TTC549 (cell line): ENCODE measurements around the gene DEPDC5.
"Not testable (repeated sequence)": the region's sequence is repeated elsewhere in the genome, so short reads cannot be mapped to it uniquely, and the experiment has no call there.

ENCODE experiments used
- FAIRE-seq: peaks from 2 replicates; lab custom pipeline; 2012; peaks lifted over from hg19 to GRCh38; lab: Jason Lieb, UNC

DEPDC5 gene

DNA sequence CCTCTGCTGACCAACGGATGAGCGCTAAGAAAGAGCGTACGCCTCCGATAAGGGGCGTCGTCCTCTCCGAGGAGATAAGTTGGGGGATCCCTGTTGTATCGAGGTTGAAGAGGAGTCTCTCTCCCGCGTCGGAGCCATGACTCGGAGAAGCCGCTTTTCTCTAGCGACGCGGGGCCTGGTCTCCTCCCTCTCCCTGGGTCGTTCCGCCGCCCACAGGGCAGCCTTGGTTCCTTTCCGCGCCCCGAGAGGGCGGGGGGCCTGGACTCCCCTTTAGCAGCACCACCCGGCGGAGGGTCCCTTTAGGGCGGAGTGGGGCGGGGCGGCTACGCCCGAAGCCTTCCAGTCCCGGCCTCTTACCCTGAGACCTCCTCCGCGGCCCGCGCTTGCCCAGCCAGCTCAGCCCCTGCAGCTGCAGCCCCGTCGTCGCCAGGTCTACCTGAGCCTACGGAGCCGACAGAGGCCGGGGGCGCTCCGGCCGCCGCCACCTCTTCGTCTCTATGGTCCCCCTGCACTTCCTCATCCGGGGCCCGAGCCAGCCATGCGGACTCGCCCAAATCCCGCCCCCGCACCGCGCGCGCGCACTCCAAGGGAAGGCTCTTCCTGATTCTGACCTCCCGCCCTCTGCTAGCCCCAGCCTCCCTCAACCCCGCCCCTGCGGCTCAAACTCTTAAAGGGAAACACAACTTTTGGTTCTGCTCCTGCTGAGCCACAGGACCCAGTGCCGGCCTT lies 4.0 kb upstream of the DEPDC5 start, which contains the start of gene PRR14L:
Gene PRR14L, minus strand, starts transcription at position 497 of the 729 bp plus-strand sequence. CDS start 11,272 bp downstream, outside the sequence.
- no peak for FAIRE-seq

DNA sequence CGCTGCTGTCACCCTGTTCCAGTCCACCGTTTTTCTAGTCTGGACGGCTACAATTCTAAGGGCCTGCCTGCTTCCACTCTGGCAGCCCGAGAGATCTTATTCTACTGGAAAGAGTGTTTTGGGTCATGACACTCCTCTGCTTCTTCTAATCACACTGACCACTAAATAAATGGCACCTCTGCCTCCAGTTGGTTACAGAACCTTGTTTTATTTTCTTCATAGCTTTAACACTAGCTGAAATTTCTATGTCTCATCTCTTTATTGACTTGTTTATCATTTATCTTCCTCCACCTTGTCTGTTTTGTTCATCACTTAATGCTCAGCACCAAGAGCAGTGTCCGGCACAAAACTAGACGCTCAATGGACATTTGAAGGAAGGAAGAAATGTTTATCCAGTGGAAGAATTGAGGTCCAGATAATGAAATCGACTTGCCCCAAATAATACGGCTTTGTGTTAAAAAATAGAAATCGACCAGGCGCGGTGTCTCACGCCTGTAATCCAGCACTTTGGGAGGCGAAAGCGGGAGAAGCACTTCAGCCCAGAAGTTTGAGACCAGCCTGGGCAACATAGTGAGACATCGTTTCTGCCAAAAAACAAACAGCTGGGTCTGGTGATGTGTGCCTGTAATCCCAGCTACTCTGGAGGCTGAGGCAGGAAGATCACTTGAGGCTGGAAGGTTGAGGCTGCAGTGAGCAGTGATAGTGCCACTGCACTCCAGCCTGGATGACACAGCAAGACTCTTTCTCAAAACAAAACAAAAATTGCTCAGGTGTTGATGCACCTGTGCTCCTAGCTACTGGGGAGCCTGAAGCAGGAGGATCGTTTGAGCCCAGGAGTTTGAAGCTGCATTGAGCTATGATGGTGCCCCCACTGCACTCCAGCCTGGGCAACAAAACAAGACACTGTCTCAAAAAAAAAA lies 3.2 kb upstream of the DEPDC5 start:
- no peak for FAIRE-seq

DNA sequence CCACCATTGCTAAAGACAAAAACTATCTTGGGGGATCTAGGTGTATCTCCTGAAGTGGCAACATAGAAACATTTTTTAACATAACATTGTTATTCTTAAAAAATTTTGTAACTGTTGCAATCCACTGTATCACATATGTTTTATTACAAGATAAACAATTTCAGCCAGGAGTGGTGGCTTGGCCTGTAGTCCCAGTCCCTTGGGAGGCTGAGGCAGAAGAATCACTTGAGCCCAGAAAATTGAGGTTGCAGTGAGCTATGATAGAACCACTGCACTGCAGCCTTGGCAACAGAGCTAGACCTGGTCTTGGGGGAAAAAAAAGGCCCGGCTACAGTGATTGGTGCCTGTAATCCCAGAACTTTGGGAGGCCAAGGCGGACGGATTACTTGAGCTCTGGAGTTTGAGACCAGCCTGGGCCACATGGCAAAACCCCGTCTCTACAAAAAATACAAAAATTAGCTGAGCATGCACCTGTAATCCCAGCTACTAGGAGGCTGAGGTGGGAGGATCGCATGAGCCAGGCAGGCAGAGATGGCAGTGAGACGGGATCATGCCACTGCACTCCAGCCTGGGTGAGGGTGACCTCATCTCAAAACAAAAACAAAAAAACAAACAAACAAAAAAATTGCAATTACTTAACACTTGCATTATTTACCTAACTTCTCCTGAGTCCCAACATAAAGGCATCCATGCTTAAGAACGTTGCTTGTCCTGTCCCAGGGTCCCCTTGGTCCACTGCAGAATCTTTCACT lies 1.5 kb upstream of the DEPDC5 start:
- FAIRE-seq = no peak

DNA sequence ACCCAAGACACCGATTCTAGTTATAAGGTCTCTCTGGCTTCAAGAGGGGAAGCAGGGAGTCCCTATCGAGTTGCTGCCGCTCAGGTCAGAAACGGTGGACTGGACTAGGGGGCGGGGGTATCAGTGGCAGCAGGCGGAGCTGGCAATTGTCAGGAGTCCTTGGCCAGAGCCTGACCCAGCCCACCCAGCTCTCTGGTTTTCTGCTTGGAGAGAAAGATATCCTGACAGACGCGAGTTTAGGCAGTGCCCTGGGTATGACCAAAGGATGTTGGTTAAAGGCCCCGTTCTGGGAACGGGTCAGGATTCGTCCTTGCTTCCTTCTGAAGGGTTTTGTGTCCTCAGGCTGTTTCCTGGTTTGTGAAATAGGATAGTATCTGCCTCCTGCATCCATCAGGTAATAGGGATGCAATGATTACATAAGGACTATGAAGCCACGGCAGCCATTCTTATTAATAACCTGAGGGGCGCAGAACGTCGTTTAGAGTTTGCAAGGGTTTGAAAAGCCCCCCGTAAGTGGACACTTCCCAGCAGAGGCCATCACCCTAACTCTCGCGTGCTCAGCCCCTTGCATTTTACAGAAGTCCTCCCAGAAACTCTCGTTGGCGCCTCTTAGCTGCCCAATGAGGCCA lies 700 bp upstream of the DEPDC5 start:
- no peak for FAIRE-seq

DNA sequence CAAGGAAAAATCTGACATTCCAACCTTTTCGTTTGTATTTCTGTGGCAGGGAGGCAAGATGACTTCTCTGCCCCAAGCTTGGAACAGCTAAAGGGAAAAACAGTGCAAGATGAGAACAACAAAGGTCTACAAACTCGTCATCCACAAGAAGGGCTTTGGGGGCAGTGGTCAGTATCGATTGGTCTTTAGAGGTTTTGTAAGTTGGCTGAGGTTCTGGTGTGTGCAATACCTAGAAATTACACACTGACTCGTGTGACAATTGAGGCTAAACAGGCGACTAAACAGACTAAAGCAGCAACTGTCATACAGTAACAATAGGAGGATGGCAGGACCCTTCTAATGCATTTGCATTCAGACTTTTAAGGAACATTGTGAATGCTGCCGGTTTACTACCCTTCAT lies 994 bp downstream of the DEPDC5 start:
- no peak for FAIRE-seq

DNA sequence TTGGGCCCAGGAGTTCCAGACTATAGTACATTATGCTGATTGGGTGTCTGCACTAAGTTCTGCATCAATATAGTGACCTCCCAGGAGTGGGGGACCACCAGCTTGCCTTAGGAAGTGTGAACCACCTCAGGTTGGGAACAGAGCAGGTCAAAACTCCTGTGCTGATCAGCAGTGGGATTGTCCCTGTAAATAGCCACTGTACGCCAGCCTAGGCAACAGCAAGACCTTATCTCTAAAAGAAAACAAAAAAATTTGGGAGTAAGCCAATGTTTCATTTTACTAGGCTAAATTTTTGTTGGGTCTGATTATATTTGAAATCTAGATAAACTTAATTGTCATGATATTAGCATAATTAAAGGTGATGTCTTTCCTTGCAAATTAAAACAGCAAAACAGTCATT lies 3.4 kb downstream of the DEPDC5 start:
- FAIRE-seq = no peak

DNA sequence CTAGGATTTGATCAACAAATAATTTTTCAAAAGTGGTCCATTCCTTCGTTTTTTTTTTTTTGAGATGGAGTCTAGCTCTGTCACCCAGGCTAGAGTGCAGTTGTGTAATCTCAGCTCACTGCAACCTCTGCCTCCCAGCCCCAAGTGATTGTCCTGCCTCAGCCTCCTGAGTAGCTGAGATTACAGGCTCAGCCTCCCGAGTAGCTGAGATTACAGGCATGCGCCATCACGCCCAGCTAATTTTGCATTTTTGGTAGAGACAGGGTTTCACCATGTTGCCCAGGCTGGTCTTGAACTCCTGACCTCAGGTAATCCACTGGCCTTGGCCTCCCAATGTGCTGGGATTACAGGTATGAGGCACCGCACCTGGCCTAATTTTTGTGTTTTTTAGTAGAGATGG lies 5.0 kb downstream of the DEPDC5 start:
- not testable (repeated sequence) for FAIRE-seq

DNA sequence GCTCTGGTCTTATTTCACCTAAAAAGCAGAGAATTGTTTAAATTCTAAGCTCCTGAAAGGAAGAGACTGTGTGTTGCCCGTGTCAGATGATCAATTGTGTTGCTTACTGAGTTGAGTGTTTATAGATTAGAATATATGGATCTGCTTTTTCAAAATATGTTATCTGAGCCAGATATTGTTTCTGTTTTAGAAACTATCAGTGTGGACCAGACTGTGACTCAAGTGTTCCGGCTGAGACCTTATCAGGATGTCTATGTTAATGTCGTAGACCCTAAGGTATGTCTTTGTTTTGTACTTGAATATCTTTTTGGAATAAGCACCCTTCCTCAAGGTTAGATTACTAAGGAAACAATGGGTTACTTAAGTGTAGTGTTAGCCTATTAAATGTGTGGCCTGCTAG lies 11.0 kb downstream of the DEPDC5 start:
- no peak for FAIRE-seq

DNA sequence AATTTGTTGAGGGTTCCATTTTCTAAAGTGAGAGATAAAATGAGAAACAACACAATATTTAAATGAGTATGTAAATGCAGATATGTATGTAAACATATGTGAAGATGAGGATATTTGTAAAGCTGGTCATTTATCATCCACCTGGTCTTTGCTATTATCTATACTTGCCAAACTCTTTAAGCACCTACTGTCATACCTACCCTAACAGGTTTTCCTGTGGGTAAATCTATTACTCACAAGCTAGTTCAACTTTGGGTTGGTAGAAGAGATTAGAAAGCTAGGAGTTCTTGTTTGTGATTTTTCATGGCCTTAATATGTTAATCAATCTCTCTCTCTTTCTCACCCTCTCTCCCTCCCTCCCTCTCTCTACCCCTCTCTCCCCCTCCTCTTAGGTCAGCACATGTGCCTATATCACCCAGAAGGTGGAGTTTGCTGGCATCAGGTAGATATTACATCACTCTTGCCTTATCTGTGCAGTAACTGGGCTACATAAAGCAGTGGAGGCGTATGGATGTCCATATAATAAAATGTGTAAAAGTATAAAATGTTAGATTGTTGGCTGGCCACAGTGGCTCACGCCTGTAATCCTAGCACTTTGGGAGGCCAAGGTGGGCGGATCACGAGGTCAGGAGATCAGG lies 14.7 kb downstream of the DEPDC5 start:
- no peak for FAIRE-seq

DNA sequence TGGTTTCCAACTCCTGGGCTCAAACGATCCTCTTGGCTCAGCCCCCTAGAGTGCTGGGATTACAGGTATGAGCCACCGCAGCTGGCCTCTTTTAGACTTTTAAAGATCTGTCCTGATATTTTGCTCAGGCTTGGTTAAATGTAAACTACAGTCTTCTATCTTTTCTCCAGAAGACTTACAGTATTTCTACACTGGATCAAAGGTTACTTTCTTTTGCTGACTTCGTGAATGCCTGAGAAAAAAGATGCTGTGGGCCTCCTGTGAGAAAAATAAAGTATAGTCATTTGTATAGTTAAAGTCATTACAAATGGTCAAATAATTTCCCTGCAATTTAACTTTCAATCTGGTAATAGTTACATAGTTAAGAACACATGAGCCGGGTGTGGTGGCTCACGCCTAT lies 19.6 kb downstream of the DEPDC5 start:
- FAIRE-seq = no peak

DNA sequence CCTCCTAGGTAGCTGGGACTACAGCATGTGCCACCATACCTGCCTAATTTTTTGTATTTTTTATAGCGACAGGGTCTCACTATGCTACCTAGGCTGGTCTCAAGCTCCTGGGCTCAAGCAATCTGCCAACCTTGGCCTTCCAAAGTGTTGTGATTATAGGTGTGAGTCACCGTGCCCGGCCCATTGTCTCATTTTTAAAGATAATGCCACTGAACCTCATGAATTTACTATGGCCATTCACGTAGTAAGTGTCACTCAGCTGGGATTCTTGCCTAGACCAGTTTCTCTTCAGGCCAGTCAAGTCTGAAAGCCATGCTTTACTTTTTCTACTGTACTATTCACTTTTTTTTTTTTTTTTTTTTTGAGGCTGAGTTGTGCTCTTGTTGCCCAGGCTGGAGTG lies 22.4 kb downstream of the DEPDC5 start:
- FAIRE-seq = no peak

DNA sequence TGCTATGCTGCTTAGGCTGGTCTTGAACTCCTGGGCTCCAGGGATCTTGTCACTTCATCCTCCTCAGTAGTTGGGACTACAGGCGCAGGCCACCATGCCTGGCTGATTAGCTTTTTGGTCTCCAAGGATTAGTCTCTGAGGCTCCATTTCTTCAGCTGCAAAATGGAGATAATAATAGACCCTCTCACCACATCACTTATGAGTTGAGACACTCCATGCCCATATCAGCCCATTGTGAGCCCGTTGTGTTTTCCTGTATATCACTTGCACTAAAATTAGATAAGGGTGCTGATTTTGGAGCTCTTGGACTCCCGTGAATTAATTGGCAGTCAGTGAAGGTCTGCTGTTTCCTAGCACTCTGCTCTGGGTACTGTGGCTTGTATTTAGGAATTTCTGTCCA lies 36.0 kb downstream of the DEPDC5 start:
- no peak for FAIRE-seq

DNA sequence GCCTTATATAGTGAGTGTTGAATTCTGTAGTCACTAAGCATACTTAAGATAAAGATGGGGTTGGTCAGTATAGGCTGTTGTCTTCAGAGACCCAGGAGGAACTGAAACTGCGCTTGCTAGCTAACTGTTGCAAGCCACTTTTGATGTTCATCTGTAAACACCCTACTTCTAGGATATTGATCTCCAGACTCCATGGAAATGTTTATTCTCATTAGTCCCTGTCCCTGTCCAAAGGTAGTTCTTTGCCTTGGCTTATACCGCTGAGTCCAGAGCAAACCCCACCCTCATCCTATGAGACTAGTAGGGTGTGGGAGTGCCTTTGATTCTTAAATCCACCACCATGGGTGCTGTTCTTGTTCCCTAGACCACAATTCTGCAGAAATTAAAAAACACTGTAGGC lies 36.4 kb downstream of the DEPDC5 start:
- FAIRE-seq = no peak

DNA sequence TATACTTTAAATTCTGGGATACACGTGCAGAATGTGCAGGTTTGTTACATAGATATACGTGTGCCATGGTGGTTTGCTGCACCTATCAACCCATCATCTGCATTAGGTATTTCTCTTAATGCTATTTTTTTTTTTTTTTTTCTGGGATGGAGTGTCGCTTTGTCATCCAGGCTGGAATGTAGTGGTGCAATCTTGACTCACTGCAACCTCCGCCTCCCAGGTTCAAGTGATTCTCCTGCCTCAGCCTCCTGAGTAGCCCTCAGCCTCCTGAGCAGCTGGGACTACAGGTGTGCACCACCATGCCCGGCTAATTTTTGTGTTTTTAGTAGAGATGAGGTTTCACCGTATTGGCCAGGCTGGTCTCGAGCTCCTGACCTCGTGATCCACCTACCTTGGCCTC lies 45.5 kb downstream of the DEPDC5 start:
- FAIRE-seq = not testable (repeated sequence)

DNA sequence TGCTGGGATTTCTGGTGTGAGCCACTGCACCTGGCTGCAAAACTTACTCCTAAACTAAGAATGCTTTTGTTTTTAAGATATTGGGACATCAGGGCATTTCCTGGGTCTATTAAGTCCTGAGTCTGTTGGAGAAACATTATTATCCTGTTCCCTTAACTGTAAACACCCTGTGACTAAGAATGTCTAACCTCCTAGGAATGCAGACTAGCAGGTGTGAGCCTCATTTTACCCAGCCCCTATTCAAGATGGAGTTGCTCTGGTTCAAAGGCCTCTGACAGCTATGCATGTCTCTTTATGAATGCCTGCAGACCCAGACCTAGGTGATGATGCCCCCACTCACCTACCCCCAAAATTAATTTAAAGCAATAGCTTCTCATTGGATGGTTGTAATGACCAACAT lies 46.2 kb downstream of the DEPDC5 start:
- FAIRE-seq = no peak

DNA sequence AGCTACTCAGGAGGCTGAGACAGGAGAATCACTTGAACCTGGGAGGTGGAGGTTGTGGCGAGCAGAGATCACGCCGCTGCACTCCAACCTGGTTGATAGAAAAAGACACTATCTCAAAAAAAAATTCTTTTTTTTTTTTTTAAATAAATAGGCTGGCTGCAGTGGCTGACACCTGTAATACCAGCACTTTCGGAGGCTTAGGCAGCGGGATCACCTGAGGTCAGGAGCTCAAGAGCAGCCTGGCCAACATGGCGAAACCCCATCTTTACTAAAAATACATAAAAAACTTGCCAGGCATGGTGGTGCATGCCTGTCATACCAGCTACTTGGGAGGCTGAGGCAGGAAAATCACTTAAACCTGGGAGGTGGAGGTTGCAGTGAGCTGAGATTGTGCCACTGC lies 47.0 kb downstream of the DEPDC5 start:
- FAIRE-seq = not testable (repeated sequence)

DNA sequence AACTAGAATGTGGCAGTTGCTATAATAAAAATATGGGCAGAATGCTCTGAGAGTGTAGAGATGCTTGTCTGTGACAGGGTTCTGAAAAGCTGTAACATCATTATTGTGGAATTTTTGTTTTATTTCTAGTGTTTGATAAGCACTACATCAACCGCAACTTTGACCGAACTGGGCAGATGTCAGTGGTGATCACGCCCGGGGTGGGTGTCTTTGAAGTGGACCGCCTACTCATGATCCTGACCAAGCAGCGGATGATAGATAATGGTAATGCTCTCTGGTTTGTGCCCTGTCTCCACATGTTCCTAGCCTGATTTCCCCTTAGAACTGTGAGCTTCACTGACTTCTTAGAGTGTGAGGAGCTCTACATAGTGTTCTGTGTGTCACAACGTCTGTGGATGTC lies 48.8 kb downstream of the DEPDC5 start:
- FAIRE-seq = no peak

DNA sequence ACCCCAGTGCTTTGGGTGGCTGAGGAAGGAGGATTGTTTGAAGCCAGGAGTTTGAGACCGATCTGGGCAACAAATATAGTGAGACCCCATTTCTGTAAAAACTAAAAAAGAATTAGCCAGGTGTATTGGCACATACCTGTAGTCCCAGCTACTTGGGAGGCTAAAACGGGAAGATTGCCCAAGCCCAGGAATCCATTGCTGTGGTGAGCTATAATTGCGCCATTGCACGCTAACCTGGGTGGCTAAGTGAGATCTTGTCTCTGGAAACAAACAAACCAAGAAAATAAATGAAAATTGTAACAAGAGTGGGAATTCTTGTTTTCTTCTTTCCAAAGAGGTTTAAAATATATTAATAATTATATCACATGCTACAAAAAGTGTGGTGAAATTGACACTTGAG lies 52.9 kb downstream of the DEPDC5 start:
- no peak for FAIRE-seq

DNA sequence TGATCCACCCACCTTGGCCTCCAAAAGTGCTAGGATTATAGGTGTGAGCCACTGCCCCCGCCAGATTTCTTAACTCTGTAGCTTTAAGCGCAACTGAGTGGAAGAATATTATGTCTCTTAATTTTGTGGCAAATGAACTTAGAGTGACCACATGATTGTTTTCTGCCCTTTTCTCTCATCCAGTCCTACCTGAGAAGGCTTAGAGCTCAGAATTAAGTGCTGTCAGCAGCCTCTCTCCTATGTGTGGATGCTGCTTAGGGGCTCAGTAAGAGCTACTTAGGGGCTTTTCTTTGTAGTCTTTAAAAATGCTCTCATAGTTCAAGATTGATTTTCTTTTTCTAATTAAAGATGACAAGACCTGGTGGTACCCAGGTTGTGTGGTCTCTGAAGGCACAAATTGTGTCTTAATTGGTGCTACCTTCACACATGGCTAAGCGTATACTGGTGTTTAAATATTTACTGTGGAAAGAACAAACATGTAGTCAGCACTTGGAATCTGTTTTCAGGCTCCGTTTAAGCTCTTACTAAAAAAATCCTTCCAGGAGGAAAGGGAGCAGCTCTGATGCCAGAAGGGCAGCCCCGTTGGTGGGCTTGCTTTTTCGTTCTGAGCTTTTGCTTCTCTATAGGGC lies 59.3 kb downstream of the DEPDC5 start:
- FAIRE-seq = no peak

DNA sequence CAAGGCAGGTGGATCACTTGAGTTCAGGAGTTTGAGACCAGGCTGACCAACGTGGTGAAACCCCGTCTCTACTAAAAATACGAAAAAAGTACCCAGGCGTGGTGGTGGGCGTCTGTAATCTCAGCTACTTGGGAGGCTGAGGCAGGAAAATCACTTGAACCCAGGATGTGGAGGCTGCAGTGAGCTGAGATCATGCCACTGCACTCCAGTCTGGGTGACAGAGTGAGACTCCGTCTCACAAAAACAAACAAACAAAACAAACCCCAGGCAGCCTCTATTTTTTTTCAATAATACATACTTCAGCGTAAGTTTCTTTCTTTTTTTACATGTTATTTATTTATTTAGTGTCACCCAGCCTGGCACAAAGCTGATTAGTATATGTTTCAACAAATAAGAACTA lies 60.1 kb downstream of the DEPDC5 start:
- FAIRE-seq = not testable (repeated sequence)

DNA sequence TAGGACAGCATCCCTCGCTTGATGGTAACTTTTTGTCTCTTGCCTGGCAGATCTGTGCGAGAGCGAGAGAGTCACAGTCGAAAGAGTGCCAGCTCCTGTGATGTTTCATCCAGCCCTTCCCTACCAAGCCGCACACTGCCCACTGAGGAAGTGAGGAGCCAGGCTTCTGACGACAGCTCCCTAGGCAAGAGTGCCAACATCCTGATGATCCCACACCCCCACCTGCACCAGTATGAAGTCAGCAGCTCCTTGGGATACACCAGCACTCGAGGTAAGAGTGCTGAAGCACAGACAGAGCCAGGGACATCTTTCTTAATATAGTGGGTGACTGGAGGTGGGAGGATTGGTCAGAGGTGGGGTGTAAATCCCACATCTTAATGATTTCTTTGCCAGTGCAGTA lies 61.1 kb downstream of the DEPDC5 start:
- no peak for FAIRE-seq
